Stimulated activated CD4-positive, alpha-beta T cell treated with anti-CD3 and anti-CD28 coated beads, Interleukin-1b, Interleukin-23, amount 100 ng/mL, for 48 hours (primary cell): ENCODE measurements around the gene CXCR3.
"Not testable (repeated sequence)": the region's sequence is repeated elsewhere in the genome, so short reads cannot be mapped to it uniquely, and the experiment has no call there.

Experiments used
- DNase-seq: peaks from one replicate; pipeline ENCODE4 v3.0.0-alpha.2; 2020

Gene CXCR3

GRCh38 chrX:71636438-71637252, 18.3 kb upstream of the CXCR3 start:
- no peak for DNase-seq

GRCh38 chrX:71634366-71634765, 16.1 kb upstream of the CXCR3 start:
- no peak for DNase-seq

DNA sequence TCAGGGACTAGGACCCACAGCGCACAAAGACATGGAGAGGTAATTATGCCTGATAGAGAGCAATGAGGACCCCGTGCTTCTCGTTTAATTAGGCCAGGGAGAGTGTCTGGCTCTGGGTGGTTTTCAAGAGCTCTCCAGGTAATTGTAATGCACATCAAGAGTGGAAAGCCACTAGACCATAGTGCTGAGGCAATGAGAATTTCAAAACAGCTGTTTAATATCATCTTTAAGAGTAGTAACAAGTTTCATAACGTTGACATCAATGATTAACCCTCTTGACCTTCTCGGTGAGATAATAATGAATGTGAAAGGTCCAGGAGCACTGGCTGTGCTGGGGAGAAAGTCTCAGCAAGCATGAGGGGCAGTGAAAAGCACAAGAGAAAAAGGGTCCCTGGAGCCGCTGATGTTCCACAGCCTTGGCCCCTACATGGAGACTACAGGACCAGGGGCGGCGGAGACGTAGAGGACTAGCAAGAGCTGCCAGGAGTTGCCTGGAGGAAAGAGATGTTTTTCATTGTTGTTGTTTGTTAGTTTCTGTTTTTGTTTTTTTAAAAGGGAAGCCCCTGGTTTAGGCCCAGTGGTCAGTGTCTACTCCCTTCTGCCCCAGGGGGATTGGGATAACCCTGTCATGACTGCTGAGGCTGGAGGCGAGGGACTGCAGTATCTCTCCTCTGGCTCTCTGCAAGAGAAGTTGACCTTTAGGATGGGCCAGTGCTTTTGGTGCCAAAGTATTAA, 14.8 kb upstream of the CXCR3 start:
- DNase-seq: no peak

DNA sequence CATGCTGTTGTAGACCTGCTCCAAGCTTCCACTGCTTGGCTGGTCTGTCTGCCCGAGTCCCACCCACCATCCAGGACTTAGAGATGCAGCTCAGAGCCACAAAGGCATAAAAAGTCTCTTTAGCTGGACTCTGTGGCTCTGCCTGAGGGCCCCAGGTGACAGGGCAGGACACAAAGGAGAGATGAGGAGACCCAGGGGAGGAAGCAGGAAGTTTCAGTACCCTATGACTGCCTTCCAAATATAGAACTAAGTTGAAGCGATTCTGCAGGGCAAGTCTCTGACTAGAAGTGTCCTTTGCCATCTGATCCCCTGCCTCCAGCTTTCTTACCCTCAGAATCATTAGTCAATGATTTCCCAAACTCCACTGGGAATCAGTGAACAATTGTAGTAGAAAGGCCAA, 11.2 kb upstream of the CXCR3 start:
- no peak for DNase-seq

DNA sequence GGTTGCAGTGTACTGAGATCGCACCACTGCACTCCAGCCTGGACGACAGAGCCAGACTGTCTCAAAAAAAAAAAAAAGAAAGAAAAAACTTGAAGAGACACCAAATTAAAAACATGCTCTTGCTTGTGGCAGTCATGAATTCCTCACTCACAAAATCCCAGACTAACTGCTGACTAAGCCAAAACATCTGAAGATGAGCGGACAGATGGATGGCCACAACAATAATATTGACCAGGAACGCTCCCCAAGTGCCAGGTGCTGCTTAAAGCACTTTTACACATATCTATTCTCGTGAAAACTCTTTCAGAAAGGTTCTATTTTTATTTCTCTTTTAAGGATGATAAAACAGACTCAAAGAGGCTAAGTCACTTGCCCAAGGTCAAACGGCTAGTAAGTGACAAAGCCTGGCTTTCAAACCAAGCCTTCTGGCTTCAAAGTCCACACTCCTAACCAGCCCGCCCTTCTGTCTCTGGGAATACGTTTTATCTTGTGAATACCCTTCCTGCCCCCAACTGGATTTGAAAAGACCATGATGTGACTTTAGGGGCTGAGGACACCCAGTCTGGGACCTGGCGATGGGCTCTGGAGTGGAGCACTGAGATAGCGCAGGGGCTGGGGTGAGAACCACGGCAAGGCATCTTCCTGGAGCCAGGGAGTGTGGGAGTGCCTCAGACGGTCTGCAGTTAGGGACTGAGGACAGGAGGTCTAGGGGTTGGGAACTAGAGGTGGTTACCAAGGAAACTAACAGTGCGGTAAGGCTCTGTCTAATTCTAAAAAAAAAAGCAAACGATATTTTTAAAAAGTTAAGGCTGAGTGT, 9.5 kb upstream of the CXCR3 start:
- DNase-seq: no peak

DNA sequence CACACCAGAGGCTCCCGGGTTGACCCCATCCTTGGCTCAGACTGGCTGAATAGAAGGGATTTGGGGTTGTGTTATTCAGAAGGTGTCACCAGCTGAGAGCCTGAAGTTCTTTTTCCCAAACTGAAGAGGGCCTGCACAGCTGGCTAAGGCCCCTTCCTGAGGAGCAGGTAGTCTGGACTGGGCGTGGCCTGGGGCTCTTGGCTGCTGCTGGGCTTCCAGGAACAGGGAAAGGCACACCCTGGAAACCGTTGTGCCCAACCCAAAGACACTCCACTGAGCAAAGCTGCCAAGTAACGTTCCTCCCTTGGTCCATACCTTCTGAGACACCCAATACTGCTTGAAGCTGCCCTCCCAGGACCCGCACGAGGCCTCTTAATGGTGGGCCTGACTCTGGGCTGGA, 8.3 kb upstream of the CXCR3 start:
- DNase-seq: no peak

DNA sequence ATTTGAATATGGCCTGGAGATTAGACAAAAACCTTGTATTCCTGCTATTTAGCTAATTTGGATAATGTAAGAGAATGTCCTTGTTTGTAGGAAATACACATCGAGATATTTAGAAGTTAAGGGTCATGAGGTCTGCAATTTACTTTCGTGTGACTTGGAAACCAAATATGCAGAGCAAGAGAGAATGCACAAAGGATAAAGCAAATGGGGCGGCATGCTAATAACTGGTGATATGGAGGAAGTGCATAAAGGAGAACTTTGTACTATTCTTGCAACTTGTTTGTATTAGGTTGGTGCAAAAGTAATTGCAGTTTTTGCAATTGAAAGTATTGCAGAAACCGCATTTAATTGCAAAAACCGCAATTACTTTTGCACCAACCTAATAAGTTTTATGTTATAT, 7.2 kb upstream of the CXCR3 start:
- DNase-seq: no peak

- DNase-seq: no peak
Observed at GRCh38 chrX:71623714-71624113, 5.4 kb upstream of the CXCR3 start.

GRCh38 chrX:71622576-71623450, 4.5 kb upstream of the CXCR3 start:
- DNase-seq: peak; percentile 77

DNA sequence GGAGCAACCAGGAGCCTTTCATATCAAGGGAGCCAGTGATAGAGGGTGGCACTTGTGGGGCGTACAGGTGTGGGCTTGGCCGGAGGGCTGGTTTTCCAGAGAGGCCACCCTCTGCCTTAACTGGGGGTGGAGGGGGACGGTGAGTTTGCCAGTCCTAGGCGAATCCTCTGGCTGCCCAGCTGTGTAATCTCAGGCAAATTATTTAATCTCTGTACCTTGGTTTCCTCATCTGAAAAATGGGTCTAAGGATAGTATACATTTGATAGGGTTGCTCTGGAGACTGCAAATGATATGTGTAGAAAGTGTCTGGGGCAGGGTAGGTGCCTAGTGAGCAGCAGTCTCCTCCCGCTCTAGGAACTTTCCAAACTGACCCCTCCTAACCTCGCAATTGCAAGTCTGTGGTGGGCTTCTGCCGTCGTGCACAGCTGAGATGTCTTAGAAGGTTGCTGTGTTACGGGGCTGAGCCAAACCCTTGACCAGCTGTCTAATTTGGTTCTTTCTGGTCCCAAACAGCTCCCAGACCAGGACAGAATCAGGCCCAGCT, 3.8 kb upstream of the CXCR3 start:
- DNase-seq: no peak

DNA sequence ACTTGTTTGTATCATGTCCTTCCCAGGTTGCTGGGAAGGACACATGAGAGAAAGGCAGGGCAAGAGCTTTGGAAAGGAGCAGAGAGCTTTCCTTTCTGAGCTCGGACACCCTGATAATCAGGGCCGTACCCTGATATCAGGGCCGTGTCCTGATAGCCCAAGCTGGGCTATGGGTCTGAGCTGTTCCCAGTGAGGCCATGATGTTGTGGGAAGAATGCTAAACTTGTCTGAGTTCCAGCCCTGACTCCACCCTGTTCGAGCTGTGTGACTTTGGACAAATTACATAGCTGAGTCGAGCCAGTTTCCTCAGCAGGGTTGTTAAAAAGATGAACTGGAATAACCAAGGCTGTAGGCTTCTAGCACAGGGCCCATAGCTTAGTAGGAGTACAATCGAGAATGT, 3.3 kb upstream of the CXCR3 start:
- DNase-seq: no peak

GRCh38 chrX:71619986-71620385, 1.7 kb upstream of the CXCR3 start:
- DNase-seq: no peak

DNA sequence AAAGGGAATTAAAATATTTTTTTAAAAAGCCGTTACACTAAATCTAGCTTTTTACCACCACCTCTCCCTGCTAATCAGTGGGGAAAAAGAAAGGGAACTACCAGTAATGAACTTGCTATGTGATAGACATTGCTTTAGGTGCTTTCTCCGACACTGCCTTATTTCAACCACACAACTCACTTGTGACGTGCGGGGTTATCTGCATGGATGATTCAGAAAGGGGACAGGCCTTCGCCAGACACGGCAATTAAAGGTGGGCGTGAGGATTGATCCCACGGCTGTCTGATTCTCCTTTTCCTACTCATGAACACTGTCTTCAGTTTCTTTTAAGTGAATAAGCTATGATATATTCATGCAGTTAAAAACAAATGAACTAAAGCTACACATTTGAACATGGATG, 882 bp upstream of the CXCR3 start:
- DNase-seq: peak; percentile 79

GRCh38 chrX:71618787-71619186, 476 bp upstream of the CXCR3 start:
- no peak for DNase-seq

DNA sequence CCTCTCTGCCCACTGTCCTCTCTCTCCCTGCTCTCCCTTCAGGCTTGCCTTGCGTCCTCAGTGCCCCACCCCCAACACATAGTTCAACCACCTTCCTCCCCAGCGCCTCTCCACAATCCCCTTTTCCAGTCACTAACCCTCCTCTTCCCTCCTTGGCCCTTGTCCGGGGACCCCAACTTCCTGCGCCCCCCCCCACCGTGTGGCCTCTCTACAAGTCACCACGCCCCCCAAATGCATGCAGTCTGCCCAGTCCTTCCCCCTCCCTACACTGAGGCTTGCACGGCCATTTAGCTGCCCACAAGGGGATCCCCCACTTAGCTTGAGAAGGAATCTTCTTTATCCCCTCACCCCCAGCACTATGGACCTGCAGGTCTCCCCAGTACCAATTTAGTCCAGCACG, 569 bp downstream of the CXCR3 start:
- DNase-seq: no peak

DNA sequence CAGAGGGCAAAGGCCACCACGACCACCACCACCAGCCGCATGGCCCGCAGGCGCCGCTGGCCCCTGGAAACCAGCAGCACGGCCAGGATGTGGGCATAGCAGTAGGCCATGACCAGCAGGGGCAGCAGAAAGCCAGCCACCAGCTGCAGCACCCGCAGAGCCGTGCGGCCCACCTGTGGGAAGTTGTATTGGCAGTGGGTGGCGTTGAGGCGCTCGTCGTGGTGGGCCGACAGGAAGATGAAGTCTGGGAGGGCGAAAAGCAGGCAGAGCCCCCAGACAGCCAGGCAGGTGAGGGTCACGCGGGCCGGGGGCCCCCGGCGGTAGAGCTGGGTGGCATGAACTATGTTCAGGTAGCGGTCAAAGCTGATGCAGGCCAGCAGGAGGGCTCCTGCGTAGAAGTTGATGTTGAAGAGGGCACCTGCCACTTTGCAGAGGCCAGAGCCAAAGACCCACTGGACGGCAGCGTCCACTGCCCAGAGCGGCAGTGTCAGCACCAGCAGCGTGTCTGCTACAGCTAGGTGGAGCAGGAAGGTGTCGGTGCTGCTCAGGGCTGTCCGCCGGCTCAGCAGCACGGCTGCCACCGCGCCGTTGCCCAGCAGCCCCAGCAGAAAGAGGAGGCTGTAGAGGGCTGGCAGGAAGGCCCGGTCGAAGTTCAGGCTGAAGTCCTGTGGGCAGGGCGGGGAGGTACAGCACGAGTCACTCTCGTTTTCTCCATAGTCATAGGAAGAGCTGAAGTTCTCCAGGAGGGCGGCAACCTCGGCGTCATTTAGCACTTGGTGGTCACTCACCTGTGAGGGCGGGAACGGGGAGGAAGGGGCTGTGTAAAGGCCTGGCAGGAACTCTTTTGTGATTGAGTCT, 1.4 kb downstream of the CXCR3 start:
- no peak for DNase-seq

- DNase-seq: peak; percentile 32
Observed at GRCh38 chrX:71615954-71616353, 2.4 kb downstream of the CXCR3 start.

- no peak for DNase-seq
Observed at GRCh38 chrX:71615056-71615455, 3.3 kb downstream of the CXCR3 start.

DNA sequence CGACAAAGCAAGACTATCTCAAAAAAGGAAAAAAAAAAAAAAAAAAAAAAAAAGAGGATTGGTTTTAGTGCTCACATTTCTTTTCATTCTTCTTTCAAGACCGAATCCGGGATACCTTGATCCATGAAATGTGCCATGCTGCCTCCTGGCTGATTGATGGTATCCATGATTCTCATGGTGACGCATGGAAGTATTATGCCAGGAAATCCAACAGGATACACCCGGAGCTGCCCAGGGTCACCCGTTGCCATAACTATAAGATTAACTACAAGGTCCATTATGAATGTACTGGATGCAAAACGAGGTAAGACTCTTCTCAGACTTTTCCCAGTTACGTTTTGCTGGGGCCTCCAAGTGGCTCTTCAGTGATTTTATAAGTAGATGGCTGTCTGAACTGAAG, 6.1 kb downstream of the CXCR3 start:
- no peak for DNase-seq

DNA sequence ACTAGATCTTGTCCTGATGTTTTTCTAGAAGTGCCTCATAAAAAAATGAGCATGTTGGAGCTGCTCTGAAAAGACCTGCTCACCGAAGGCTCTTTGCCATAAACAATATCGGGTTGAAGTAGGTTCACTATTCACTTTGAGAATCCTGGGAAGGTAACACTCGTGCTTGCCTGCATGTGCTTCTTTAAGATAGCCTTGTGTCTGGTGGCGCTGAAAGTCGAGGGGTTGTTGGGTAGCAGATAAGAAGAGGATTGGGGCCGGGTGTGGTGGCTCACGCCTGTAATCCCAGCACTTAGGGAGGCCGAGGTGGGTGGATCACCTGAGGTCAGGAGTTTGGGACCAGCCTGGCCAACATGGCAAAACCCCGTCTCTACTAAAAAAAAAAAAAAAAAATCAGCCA, 6.6 kb downstream of the CXCR3 start:
- not testable (repeated sequence) for DNase-seq

DNA sequence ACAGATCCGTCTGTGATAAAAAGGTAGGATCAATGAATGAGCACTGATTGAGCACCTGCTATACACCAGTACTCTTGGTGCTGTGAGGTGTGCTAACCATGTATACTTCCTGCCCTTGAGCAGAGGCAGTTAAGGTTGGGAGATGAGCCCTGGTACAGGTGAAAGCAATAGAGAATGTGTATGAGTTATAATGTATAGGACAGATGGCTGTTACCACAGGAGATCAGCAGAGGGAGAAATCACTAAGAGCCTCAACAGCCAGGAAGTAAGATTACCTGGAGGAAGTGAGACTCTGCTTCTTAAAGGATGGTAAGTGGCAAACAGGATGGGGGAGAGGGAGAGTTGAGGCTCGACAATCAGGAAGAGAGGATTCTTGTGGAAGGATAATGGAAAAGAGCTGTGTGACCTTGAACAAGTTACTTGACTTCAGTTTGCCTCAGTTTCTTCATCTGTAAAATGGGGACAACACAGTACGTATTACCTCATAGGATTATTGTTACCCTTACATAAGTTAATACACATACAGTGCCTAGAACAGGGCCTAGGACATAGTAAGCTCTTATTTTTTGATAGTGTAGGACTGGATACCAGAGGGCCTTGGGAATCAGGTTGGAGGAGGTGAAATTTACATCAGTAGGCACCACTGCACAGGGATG, 9.1 kb downstream of the CXCR3 start:
- DNase-seq: no peak
